Erythroblast (primary cell): Measurements from ENCODE around the gene GAST.
"Not testable (repeated sequence)": the region's sequence is repeated elsewhere in the genome, so short reads cannot be mapped to it uniquely, and the experiment has no call there.

Source experiments
- DNase-seq, 2 experiments: peaks; one replicate each; lab custom pipeline; 2025; lab: John Stamatoyannopoulos, UW
- GATA1 ChIP-seq: IDR thresholded peaks from 2 replicates; pipeline ENCODE4 v1.6.1; 2011; ENCODE audit warnings: low read depth, mild to moderate bottlenecking, control low read depth, low read length, moderate library complexity
- POLR2A ChIP-seq: IDR thresholded peaks from 2 replicates; pipeline ENCODE4 v1.6.1; 2011; ENCODE audit warnings: mild to moderate bottlenecking, low read length

Gene GAST

GRCh38 chr17:41711669-41712400, at the start of gene GAST:
GAST (plus strand) TSS chr17:41712331; CDS start chr17:41715437, 3,106 bp downstream.
- no peak for DNase-seq
- TF ChIP-seq GATA1 (no peak), POLR2A (no peak)

GRCh38 chr17:41663451-41664171, 48.5 kb upstream of the GAST start:
- no peak for TF ChIP-seq GATA1
- no peak for TF ChIP-seq POLR2A
- peak in 1 of 2 experiments; percentile 23 for DNase-seq

GRCh38 chr17:41664172-41664457, 48.0 kb upstream of the GAST start:
- no peak for DNase-seq
- TF ChIP-seq POLR2A = no peak
- TF ChIP-seq GATA1 = no peak

- TF ChIP-seq GATA1 (no peak), POLR2A (no peak)
- DNase-seq = peak in 1 of 2 experiments; percentile 14
Observed at GRCh38 chr17:41664587-41665565, 47.3 kb upstream of the GAST start.

GRCh38 chr17:41665566-41666236, 46.4 kb upstream of the GAST start:
- peak; percentile 62 for TF ChIP-seq POLR2A
- TF ChIP-seq GATA1 = no peak
- DNase-seq = peak; percentile 91 to 94

- peak in 1 of 2 experiments; percentile 67 for DNase-seq
- TF ChIP-seq POLR2A (peak; percentile 44), GATA1 (no peak)
Observed at GRCh38 chr17:41666237-41666641, 45.9 kb upstream of the GAST start.

- DNase-seq = peak; percentile 86 to 91
- TF ChIP-seq POLR2A (no peak), GATA1 (no peak)
Observed at GRCh38 chr17:41666708-41667279, 45.3 kb upstream of the GAST start.

- DNase-seq = no peak
- no peak for TF ChIP-seq GATA1
- TF ChIP-seq POLR2A = no peak
Observed at GRCh38 chr17:41667280-41668041, 44.7 kb upstream of the GAST start.

GRCh38 chr17:41672153-41672552, 40.0 kb upstream of the GAST start:
- TF ChIP-seq GATA1 (no peak), POLR2A (no peak)
- DNase-seq = no peak

- not testable (repeated sequence) for DNase-seq
Observed at GRCh38 chr17:41675157-41676057, 36.7 kb upstream of the GAST start.

GRCh38 chr17:41676058-41676419, 36.1 kb upstream of the GAST start:
- no peak for TF ChIP-seq POLR2A
- TF ChIP-seq GATA1 = no peak
- DNase-seq = no peak

GRCh38 chr17:41678411-41678906, 33.7 kb upstream of the GAST start:
- TF ChIP-seq GATA1 (no peak), POLR2A (peak; percentile 57)
- DNase-seq = no peak
